GM19035 (cell line): ENCODE data around the gene C4orf50.

Experiments
- ATAC-seq: cut with Tn5 transposase; IDR thresholded peaks from one replicate; pipeline ENCODE4 v1.9.1; 2021; ENCODE audit not compliant: unreplicated experiment

C4orf50 gene

GRCh38 chr4:5894266-5894665 is 124.0 kb downstream of the C4orf50 start:
- no peak for ATAC-seq

- no peak for ATAC-seq
These were observed 124.6 kb downstream of the C4orf50 start for GRCh38 chr4:5893591-5893990.

- ATAC-seq = no peak
These were observed 125.1 kb downstream of the C4orf50 start, which contains the start of gene CRMP1 for GRCh38 chr4:5893004-5893580. Gene CRMP1 (minus strand): TSS chr4:5893086. CDS start chr4:5892969, 117 bp downstream.

- no peak for ATAC-seq
These were observed 125.8 kb downstream of the C4orf50 start for GRCh38 chr4:5892323-5893003.

- no peak for ATAC-seq
These were observed 126.5 kb downstream of the C4orf50 start for GRCh38 chr4:5891563-5892322.

- no peak for ATAC-seq
These were observed 128.0 kb downstream of the C4orf50 start for GRCh38 chr4:5890063-5890727.

- no peak for ATAC-seq
These were observed 129.1 kb downstream of the C4orf50 start for GRCh38 chr4:5889002-5889696.

GRCh38 chr4:5888222-5889001 is 129.8 kb downstream of the C4orf50 start:
- no peak for ATAC-seq

- no peak for ATAC-seq
These were observed 130.6 kb downstream of the C4orf50 start for GRCh38 chr4:5887361-5888221.

GRCh38 chr4:5887011-5887360 is 131.2 kb downstream of the C4orf50 start:
- no peak for ATAC-seq

- no peak for ATAC-seq
These were observed 132.5 kb downstream of the C4orf50 start for GRCh38 chr4:5885733-5886132.

GRCh38 chr4:5884796-5885195 is 133.4 kb downstream of the C4orf50 start:
- ATAC-seq = no peak

GRCh38 chr4:5883916-5884315 is 134.3 kb downstream of the C4orf50 start:
- ATAC-seq = no peak

GRCh38 chr4:5882947-5883346 is 135.3 kb downstream of the C4orf50 start:
- no peak for ATAC-seq

- no peak for ATAC-seq
These were observed 136.9 kb downstream of the C4orf50 start for GRCh38 chr4:5881340-5881739.

- no peak for ATAC-seq
These were observed 139.9 kb downstream of the C4orf50 start for GRCh38 chr4:5878359-5878758.

- no peak for ATAC-seq
These were observed 140.8 kb downstream of the C4orf50 start for GRCh38 chr4:5877392-5877791.

GRCh38 chr4:5874811-5875449 is 143.3 kb downstream of the C4orf50 start:
- ATAC-seq = no peak

- ATAC-seq = no peak
These were observed 147.5 kb downstream of the C4orf50 start for GRCh38 chr4:5870701-5871100.
